Hematopoietic multipotent progenitor cell treated with erythropoietin and hydrocortisone succinate and interleukin-3 and kit ligand, for 17 days (in vitro differentiated cells): ENCODE results near the gene TNFRSF13B.

Experiments
- DNase-seq: peaks from one replicate; pipeline ENCODE4 v3.0.0-alpha.2; 2015; ENCODE audit warnings: low spot score

TNFRSF13B gene

GRCh38 chr17:16938496-16939207 is 33.3 kb downstream of the TNFRSF13B start:
- DNase-seq: no peak

GRCh38 chr17:16938031-16938430 is 33.9 kb downstream of the TNFRSF13B start:
- DNase-seq: no peak

- DNase-seq: no peak
Observed at GRCh38 chr17:16937431-16937830, 34.5 kb downstream of the TNFRSF13B start.

GRCh38 chr17:16936536-16937310 is 35.2 kb downstream of the TNFRSF13B start:
- DNase-seq: no peak

- DNase-seq: no peak
Observed at GRCh38 chr17:16935786-16936185, 36.1 kb downstream of the TNFRSF13B start.

GRCh38 chr17:16935241-16935663 is 36.7 kb downstream of the TNFRSF13B start:
- DNase-seq: no peak

- no peak for DNase-seq
Observed at GRCh38 chr17:16934836-16935235, 37.1 kb downstream of the TNFRSF13B start.

- DNase-seq: no peak
Observed at GRCh38 chr17:16934133-16934795, 37.7 kb downstream of the TNFRSF13B start.

GRCh38 chr17:16933317-16934132 is 38.4 kb downstream of the TNFRSF13B start:
- no peak for DNase-seq

GRCh38 chr17:16932611-16933010 is 39.3 kb downstream of the TNFRSF13B start:
- DNase-seq: no peak

- DNase-seq: no peak
Observed at GRCh38 chr17:16932156-16932555, 39.8 kb downstream of the TNFRSF13B start.

- DNase-seq: no peak
Observed at GRCh38 chr17:16931318-16932060, 40.4 kb downstream of the TNFRSF13B start.

- no peak for DNase-seq
Observed at GRCh38 chr17:16930571-16931317, 41.2 kb downstream of the TNFRSF13B start.

- DNase-seq: no peak
Observed at GRCh38 chr17:16929757-16930520, 42.0 kb downstream of the TNFRSF13B start.

GRCh38 chr17:16929035-16929680 is 42.8 kb downstream of the TNFRSF13B start:
- no peak for DNase-seq

- DNase-seq: no peak
Observed at GRCh38 chr17:16928406-16929034, 43.4 kb downstream of the TNFRSF13B start.

- DNase-seq: no peak
Observed at GRCh38 chr17:16927641-16928321, 44.1 kb downstream of the TNFRSF13B start.
